ENCODE measurements around the gene HUNK. TPM values are rescaled to one million over a fixed set of nuclear protein-coding genes. Genes with fewer than 3 reads are reported as not detected.

HUNK gene
- total RNA-seq, 1 donor from 2014 or later = 2.8 TPM

- DNase-seq (ENCODE audit: low read depth) = no peak
- H3K4me3 ChIP-seq (ENCODE audit: low read depth, low read length) = no peak overlapping the region
- TF ChIP-seq CTCF (conservative IDR thresholded peaks at IDR 0.05; ENCODE audit: low read depth, low read length) = no peak
Measured at GRCh38 chr21:31844206-31844605, 28.6 kb upstream of the HUNK start.

- TF ChIP-seq CTCF (conservative IDR thresholded peaks at IDR 0.05; ENCODE audit: low read depth, low read length) = no peak
- H3K4me3 ChIP-seq (ENCODE audit: low read depth, low read length) = no peak overlapping the region
- DNase-seq (ENCODE audit: low read depth) = no peak
Measured at GRCh38 chr21:31845151-31845729, 27.6 kb upstream of the HUNK start.

GRCh38 chr21:31846690-31847089 lies 26.1 kb upstream of the HUNK start:
- TF ChIP-seq CTCF (conservative IDR thresholded peaks at IDR 0.05; ENCODE audit: low read depth, low read length) = no peak
- no peak for DNase-seq (ENCODE audit: low read depth)
- H3K4me3 ChIP-seq (ENCODE audit: low read depth, low read length) = no peak overlapping the region

GRCh38 chr21:31847761-31848160 lies 25.1 kb upstream of the HUNK start:
- no peak for TF ChIP-seq CTCF (conservative IDR thresholded peaks at IDR 0.05; ENCODE audit: low read depth, low read length)
- no peak overlapping the region for H3K4me3 ChIP-seq (ENCODE audit: low read depth, low read length)
- DNase-seq (ENCODE audit: low read depth) = no peak

- no peak overlapping the region for H3K4me3 ChIP-seq (ENCODE audit: low read depth, low read length)
- no peak for DNase-seq (ENCODE audit: low read depth)
- no peak for TF ChIP-seq CTCF (conservative IDR thresholded peaks at IDR 0.05; ENCODE audit: low read depth, low read length)
Measured at GRCh38 chr21:31848326-31848985, 24.4 kb upstream of the HUNK start.

GRCh38 chr21:31850886-31851285 lies 21.9 kb upstream of the HUNK start:
- no peak for DNase-seq (ENCODE audit: low read depth)
- TF ChIP-seq CTCF (conservative IDR thresholded peaks at IDR 0.05; ENCODE audit: low read depth, low read length) = no peak
- H3K4me3 ChIP-seq (ENCODE audit: low read depth, low read length) = no peak overlapping the region

- no peak for DNase-seq (ENCODE audit: low read depth)
- no peak overlapping the region for H3K4me3 ChIP-seq (ENCODE audit: low read depth, low read length)
- no peak for TF ChIP-seq CTCF (conservative IDR thresholded peaks at IDR 0.05; ENCODE audit: low read depth, low read length)
Measured at GRCh38 chr21:31855180-31855579, 17.6 kb upstream of the HUNK start.

All from epithelial cell of proximal tubule (primary cell).